RWPE2 (cell line): Measurements from ENCODE around the gene SCARB2.
"Not testable (repeated sequence)": the region's sequence is repeated elsewhere in the genome, so short reads cannot be mapped to it uniquely, and the experiment has no call there.

Source experiments
- ATAC-seq: fragments of 200-7000 bp; cut with Tn5 transposase; 3 replicates; pipeline ENCODE4 v1.9.1; 2021; ENCODE audit warnings: low read depth
- DNase-seq: peaks from one replicate; pipeline ENCODE4 v3.0.0-alpha.2; 2020; ENCODE audit warnings: low spot score
- H3K27ac ChIP-seq: fragments of 450-650 bp; 2 replicates; pipeline ENCODE4 v1.5.1; 2017; ENCODE audit warnings: mild to moderate bottlenecking; ENCODE audit not compliant: poor library complexity, severe bottlenecking
- H3K27me3 ChIP-seq: fragments of 250-450 bp; sonication (Bioruptor Pico); 2 replicates; pipeline ENCODE4 v1.5.1; 2021; ENCODE audit warnings: mild to moderate bottlenecking, moderate library complexity; ENCODE audit not compliant: insufficient read depth, poor library complexity, severe bottlenecking
- H3K36me3 ChIP-seq: fragments of 250-450 bp; sonication (Bioruptor Pico); 2 replicates; pipeline ENCODE4 v1.5.1; 2020; ENCODE audit warnings: low read depth, mild to moderate bottlenecking, moderate library complexity
- H3K4me1 ChIP-seq: fragments of 250-450 bp; sonication (Bioruptor Pico); 2 replicates; pipeline ENCODE4 v1.5.1; 2021; ENCODE audit warnings: mild to moderate bottlenecking, moderate library complexity; ENCODE audit not compliant: insufficient read depth, poor library complexity, severe bottlenecking
- H3K4me3 ChIP-seq: fragments of 250-450 bp; sonication (Bioruptor Pico); 2 replicates; pipeline ENCODE4 v1.5.1; 2021; ENCODE audit warnings: mild to moderate bottlenecking, moderate library complexity; ENCODE audit not compliant: severe bottlenecking
- H3K9me3 ChIP-seq: fragments of 250-450 bp; sonication (Bioruptor Pico); 2 replicates; pipeline ENCODE4 v1.5.1; 2021; ENCODE audit warnings: mild to moderate bottlenecking, moderate library complexity; ENCODE audit not compliant: severe bottlenecking
- CTCF ChIP-seq: fragments of 450-650 bp; IDR thresholded peaks from one replicate; pipeline ENCODE4 v1.5.1; 2017; ENCODE audit warnings: mild to moderate bottlenecking, moderate library complexity; ENCODE audit not compliant: poor library complexity, severe bottlenecking

Gene SCARB2

GRCh38 chr4:76246025-76246424 is 32.4 kb upstream of the SCARB2 start:
- TF ChIP-seq CTCF: peak; percentile 23
- peaks cover 4% of the 10 kb centered on the region for H3K4me1 ChIP-seq
- no peaks in the 10 kb centered on the region for H3K9me3 ChIP-seq
- no peak overlapping the region for H3K27ac ChIP-seq
- no peak overlapping the region for H3K4me3 ChIP-seq
- peaks cover 4% of the 10 kb centered on the region for H3K27me3 ChIP-seq
- DNase-seq: no peak
- ATAC-seq: peak; percentile 31; the same call in 1 of the 3 replicates
- H3K36me3 ChIP-seq: no peaks in the 10 kb centered on the region

- H3K4me3 ChIP-seq, H3K27me3 ChIP-seq, H3K36me3 ChIP-seq, H3K9me3 ChIP-seq, ATAC-seq, DNase-seq, H3K27ac ChIP-seq, H3K4me1 ChIP-seq: not testable (repeated sequence)
Measured at GRCh38 chr4:76243877-76244276, 30.3 kb upstream of the SCARB2 start.

- Histone ChIP-seq H3K27ac (no peak overlapping the region), H3K36me3 (no peaks in the 10 kb centered on the region), H3K4me1 (peaks cover 10% of the 10 kb centered on the region), H3K27me3 (no peaks in the 10 kb centered on the region), H3K9me3 (no peaks in the 10 kb centered on the region), H3K4me3 (no peak overlapping the region)
- no peak for TF ChIP-seq CTCF
- DNase-seq (no peak), ATAC-seq (no peak)
Measured at GRCh38 chr4:76240236-76240635, 26.6 kb upstream of the SCARB2 start.

GRCh38 chr4:76238701-76239100 is 25.1 kb upstream of the SCARB2 start:
- Histone ChIP-seq H3K9me3 (no peaks in the 10 kb centered on the region), H3K36me3 (no peaks in the 10 kb centered on the region), H3K27ac (no peak overlapping the region), H3K27me3 (no peaks in the 10 kb centered on the region), H3K4me3 (no peak overlapping the region), H3K4me1 (peaks cover 18% of the 10 kb centered on the region)
- ATAC-seq (no peak), DNase-seq (no peak)
- TF ChIP-seq CTCF: no peak

- Histone ChIP-seq H3K4me3 (no peak overlapping the region), H3K27ac (no peak overlapping the region), H3K27me3 (no peaks in the 10 kb centered on the region), H3K9me3 (no peaks in the 10 kb centered on the region), H3K4me1 (peaks cover 23% of the 10 kb centered on the region), H3K36me3 (no peaks in the 10 kb centered on the region)
- no peak for ATAC-seq
- DNase-seq: no peak
- TF ChIP-seq CTCF: no peak
Measured at GRCh38 chr4:76238236-76238635, 24.6 kb upstream of the SCARB2 start.

GRCh38 chr4:76235915-76236314 is 22.3 kb upstream of the SCARB2 start:
- Histone ChIP-seq H3K4me1 (peaks cover 35% of the 10 kb centered on the region), H3K36me3 (no peaks in the 10 kb centered on the region), H3K4me3 (no peak overlapping the region), H3K27ac (peak overlapping the region; percentile 77), H3K9me3 (no peaks in the 10 kb centered on the region), H3K27me3 (no peaks in the 10 kb centered on the region)
- no peak for DNase-seq
- peak; percentile 81 for ATAC-seq
- no peak for TF ChIP-seq CTCF
